Stomach smooth muscle (tissue), 2 donors: ENCODE data around the gene LRFN4.

Experiments
- H3K27ac ChIP-seq: one replicate; pipeline ENCODE4 v1.7.0; 2013; ENCODE audit warnings: mild to moderate bottlenecking, low read length, inconsistent platforms
- H3K27me3 ChIP-seq, 2 donors: one replicate each; pipeline ENCODE4 v1.7.0; 2013; ENCODE audit warnings: low read length in 2 of 2; ENCODE audit not compliant: insufficient read depth in 2 of 2, control insufficient read depth in 1 of 2
- H3K36me3 ChIP-seq, 2 donors: one replicate each; pipeline ENCODE4 v1.7.0; 2013; ENCODE audit warnings: low read length in 2 of 2; ENCODE audit not compliant: control insufficient read depth in 2 of 2, insufficient read depth in 2 of 2
- H3K4me1 ChIP-seq: one replicate; pipeline ENCODE4 v1.7.0; 2013; ENCODE audit warnings: low read length; ENCODE audit not compliant: control insufficient read depth, insufficient read depth
- H3K4me3 ChIP-seq, 2 donors: one replicate each; pipeline ENCODE4 v1.7.0; 2013; ENCODE audit warnings: low read length in 2 of 2
- H3K9ac ChIP-seq, 2 donors: one replicate each; pipeline ENCODE4 v1.7.0; 2013; ENCODE audit warnings: low read length in 2 of 2, mild to moderate bottlenecking in 1 of 2
- H3K9me3 ChIP-seq, 2 donors: one replicate each; pipeline ENCODE4 v1.7.0; 2013; ENCODE audit warnings: low read length in 2 of 2; ENCODE audit not compliant: control insufficient read depth in 2 of 2
- donor health status: healthy.
- donor health status: Pancreatic carcinoma.

Gene LRFN4

GRCh38 chr11:66866511-66866986 is 9.7 kb downstream of the LRFN4 start:
- H3K9me3 ChIP-seq, result no peaks in the 10 kb centered on the region
- no peak overlapping the region for H3K9ac ChIP-seq
- no peaks in the 10 kb centered on the region for H3K27me3 ChIP-seq
- H3K27ac ChIP-seq, result no peak overlapping the region
- H3K4me3 ChIP-seq, result no peak overlapping the region
- H3K4me1 ChIP-seq, result no peaks in the 10 kb centered on the region
- peaks cover 0 to 2% of the 10 kb centered on the region in 2 donors for H3K36me3 ChIP-seq

- peaks cover 0 to 2% of the 10 kb centered on the region in 2 donors for H3K36me3 ChIP-seq
- no peaks in the 10 kb centered on the region for H3K9me3 ChIP-seq
- H3K4me1 ChIP-seq, result no peaks in the 10 kb centered on the region
- H3K9ac ChIP-seq, result no peak overlapping the region
- H3K27ac ChIP-seq, result no peak overlapping the region
- H3K4me3 ChIP-seq, result no peak overlapping the region
- no peaks in the 10 kb centered on the region for H3K27me3 ChIP-seq
Measured at GRCh38 chr11:66867425-66868040, 10.7 kb downstream of the LRFN4 start.

DNA sequence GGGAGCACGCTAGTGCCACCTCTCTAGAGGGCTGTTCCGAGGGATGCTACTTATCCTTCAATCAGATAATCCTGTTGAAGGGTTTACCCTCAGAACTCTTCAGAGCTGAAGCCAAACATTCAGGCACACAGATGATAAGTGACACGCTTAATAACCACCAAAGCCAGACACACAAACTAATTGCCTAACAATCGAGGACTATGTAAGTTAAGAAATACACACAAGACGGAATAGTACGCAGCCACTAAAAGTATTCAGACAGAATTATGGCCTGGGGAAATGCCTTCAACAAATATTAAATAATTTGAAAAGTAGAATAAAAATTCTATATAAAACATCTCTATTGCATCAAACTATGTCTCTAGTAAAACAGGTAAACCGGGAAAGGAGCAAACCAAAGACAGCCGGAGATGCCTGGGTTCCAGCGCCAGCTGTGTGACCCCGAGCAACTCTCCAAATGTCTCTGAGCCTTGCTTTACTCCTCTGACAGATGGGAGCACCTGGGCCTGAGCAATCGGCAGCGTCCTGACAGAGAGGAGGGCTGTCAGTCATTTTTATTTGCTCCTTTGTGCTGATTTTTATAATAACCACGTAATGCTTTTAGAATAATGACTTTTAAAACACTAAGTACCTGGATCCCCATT is 11.3 kb downstream of the LRFN4 start:
- Histone ChIP-seq H3K27ac (no peak overlapping the region), H3K4me1 (no peaks in the 10 kb centered on the region), H3K36me3 (peaks cover 0 to 2% of the 10 kb centered on the region in 2 donors), H3K9ac (no peak overlapping the region), H3K27me3 (no peaks in the 10 kb centered on the region), H3K4me3 (no peak overlapping the region), H3K9me3 (no peaks in the 10 kb centered on the region)

- no peak overlapping the region for H3K4me3 ChIP-seq
- H3K27me3 ChIP-seq, result no peaks in the 10 kb centered on the region
- H3K4me1 ChIP-seq, result no peaks in the 10 kb centered on the region
- no peak overlapping the region for H3K9ac ChIP-seq
- H3K36me3 ChIP-seq, result peaks cover 0 to 2% of the 10 kb centered on the region in 2 donors
- no peaks in the 10 kb centered on the region for H3K9me3 ChIP-seq
- H3K27ac ChIP-seq, result no peak overlapping the region
Measured at GRCh38 chr11:66868726-66869566, 12.1 kb downstream of the LRFN4 start.

DNA sequence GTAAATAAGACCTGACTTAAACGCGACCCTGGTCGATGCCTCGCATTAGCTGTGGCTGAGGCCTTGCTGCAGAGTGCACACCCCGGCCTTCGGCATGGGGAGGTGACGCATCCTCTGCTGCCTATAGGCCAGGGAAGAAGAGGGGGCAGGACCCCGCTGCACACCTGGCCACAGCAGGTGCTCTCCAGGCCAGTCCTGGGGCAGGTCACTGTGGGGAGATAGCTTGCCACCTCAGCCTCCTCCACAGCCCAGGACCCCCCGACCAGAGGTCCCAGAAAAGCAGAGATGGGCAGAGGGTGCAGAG is 12.7 kb downstream of the LRFN4 start:
- Histone ChIP-seq H3K9me3 (no peaks in the 10 kb centered on the region), H3K27ac (no peak overlapping the region), H3K4me1 (no peaks in the 10 kb centered on the region), H3K27me3 (no peaks in the 10 kb centered on the region), H3K36me3 (peaks cover 0 to 2% of the 10 kb centered on the region in 2 donors), H3K4me3 (no peak overlapping the region), H3K9ac (no peak overlapping the region)

DNA sequence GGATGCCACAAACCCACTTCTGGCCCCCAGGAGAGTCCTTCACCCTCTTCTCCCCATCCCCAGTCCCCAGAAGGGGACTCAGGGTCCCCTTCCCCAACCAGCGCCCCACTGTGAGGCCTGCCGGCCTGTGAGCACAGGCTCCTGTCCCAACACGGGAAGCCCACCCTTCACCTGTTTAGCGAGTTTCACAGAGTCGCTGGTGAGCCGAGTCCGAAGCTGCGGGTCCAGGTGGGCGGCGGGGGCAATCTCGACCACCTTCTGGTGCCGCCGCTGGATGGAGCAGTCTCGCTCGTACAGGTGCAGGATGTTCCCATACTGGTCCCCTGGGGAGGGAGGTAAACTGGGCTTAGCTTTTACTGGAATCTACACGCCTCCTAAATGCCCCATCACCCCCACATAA is 13.3 kb downstream of the LRFN4 start:
- Histone ChIP-seq H3K27ac (no peak overlapping the region), H3K4me1 (no peaks in the 10 kb centered on the region), H3K9me3 (no peaks in the 10 kb centered on the region), H3K4me3 (no peak overlapping the region), H3K9ac (no peak overlapping the region), H3K27me3 (no peaks in the 10 kb centered on the region), H3K36me3 (peaks cover 0 to 2% of the 10 kb centered on the region in 2 donors)

- Histone ChIP-seq H3K9ac (no peak overlapping the region), H3K9me3 (no peaks in the 10 kb centered on the region), H3K36me3 (peaks cover 0 to 2% of the 10 kb centered on the region in 2 donors), H3K27me3 (no peaks in the 10 kb centered on the region), H3K4me3 (no peak overlapping the region), H3K27ac (no peak overlapping the region), H3K4me1 (no peaks in the 10 kb centered on the region)
Measured at GRCh38 chr11:66870616-66871520, 14.0 kb downstream of the LRFN4 start.

DNA sequence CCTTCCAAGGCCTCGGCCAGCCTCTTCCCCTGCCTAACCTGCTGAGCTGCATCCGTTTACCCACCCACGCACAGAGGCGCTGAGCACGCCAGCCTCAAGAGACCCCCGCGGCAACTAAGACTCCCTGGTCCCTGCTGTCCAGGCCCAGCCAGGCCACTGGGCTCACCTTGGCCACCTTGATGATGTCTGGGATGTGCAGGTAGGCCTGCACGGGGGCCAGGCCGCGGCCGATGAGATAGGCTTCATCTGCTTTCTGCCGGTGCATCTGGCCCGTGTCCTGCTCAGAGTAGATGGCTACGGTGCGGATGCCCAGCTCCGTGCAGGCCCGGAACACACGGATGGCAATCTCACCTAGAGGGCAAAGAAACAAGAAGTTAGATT is 14.6 kb downstream of the LRFN4 start:
- peaks cover 0 to 2% of the 10 kb centered on the region in 2 donors for H3K36me3 ChIP-seq
- H3K4me1 ChIP-seq, result no peaks in the 10 kb centered on the region
- H3K27ac ChIP-seq, result no peak overlapping the region
- H3K9ac ChIP-seq, result no peak overlapping the region
- no peak overlapping the region for H3K4me3 ChIP-seq
- no peaks in the 10 kb centered on the region for H3K27me3 ChIP-seq
- no peaks in the 10 kb centered on the region for H3K9me3 ChIP-seq

- peaks cover 0 to 2% of the 10 kb centered on the region in 2 donors for H3K36me3 ChIP-seq
- no peak overlapping the region for H3K27ac ChIP-seq
- H3K4me3 ChIP-seq, result no peak overlapping the region
- peaks cover 5% of the 10 kb centered on the region for H3K4me1 ChIP-seq
- H3K27me3 ChIP-seq, result no peaks in the 10 kb centered on the region
- no peaks in the 10 kb centered on the region for H3K9me3 ChIP-seq
- no peak overlapping the region for H3K9ac ChIP-seq
Measured at GRCh38 chr11:66874232-66874631, 17.4 kb downstream of the LRFN4 start.

DNA sequence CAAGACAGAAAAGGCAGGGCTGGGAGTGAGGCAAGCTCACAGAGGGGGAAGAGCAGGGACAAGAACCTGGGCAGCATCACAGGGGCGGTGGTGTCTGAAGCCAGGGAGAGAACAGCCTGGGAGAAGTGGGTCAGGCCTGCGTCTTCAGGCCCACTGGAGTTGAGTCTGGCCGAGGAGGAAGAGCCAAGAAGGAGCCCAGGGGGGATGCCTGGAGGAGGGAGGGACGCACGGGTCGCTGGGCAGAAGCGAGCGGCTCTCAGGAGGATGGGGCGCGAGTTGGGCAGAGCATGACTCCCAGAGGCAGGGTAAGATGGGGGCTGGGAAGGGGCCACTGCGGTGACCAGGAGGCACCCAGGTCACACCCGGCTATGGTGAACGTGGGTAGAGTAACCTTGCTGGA is 18.5 kb downstream of the LRFN4 start:
- H3K4me1 ChIP-seq, result peaks cover 5% of the 10 kb centered on the region
- H3K9me3 ChIP-seq, result no peaks in the 10 kb centered on the region
- H3K36me3 ChIP-seq, result no peaks in the 10 kb centered on the region
- H3K27me3 ChIP-seq, result no peaks in the 10 kb centered on the region
- H3K9ac ChIP-seq, result no peak overlapping the region
- H3K27ac ChIP-seq, result no peak overlapping the region
- H3K4me3 ChIP-seq, result no peak overlapping the region
